Measurements from ENCODE around the gene VPS39.
A peak's percentile ranks its signal among the peaks of the same experiment; 100 is the strongest.
"Not testable (repeated sequence)": the region's sequence is repeated elsewhere in the genome, so short reads cannot be mapped to it uniquely, and the experiment has no call there.

Gene VPS39
- total RNA-seq = 96.3 to 104 reads per million in 2 donors

- peak; percentile 59 to 90 (median 75) for DNase-seq
Measured at GRCh38 chr15:42207674-42208579, at the start of gene VPS39. Gene VPS39 (minus strand): TSS chr15:42208304. CDS start chr15:42208153, 151 bp downstream.

- DNase-seq = no peak
Measured at GRCh38 chr15:42253300-42253699, 45.2 kb upstream of the VPS39 start.

GRCh38 chr15:42240823-42241222 is 32.7 kb upstream of the VPS39 start:
- no peak for DNase-seq

GRCh38 chr15:42239528-42240182 is 31.6 kb upstream of the VPS39 start:
- DNase-seq = no peak

- DNase-seq = no peak
Measured at GRCh38 chr15:42233107-42233506, 25.0 kb upstream of the VPS39 start.

- no peak for DNase-seq
Measured at GRCh38 chr15:42232606-42233005, 24.5 kb upstream of the VPS39 start.

- DNase-seq = no peak
Measured at GRCh38 chr15:42231088-42231487, 23.0 kb upstream of the VPS39 start.

GRCh38 chr15:42228981-42229380 is 20.9 kb upstream of the VPS39 start:
- not testable (repeated sequence) for DNase-seq

- no peak for DNase-seq
Measured at GRCh38 chr15:42228036-42228435, 19.9 kb upstream of the VPS39 start.

GRCh38 chr15:42226648-42227047 is 18.5 kb upstream of the VPS39 start:
- DNase-seq = no peak

GRCh38 chr15:42220216-42220615 is 12.1 kb upstream of the VPS39 start:
- DNase-seq = no peak

- no peak for DNase-seq
Measured at GRCh38 chr15:42218953-42219592, 11.0 kb upstream of the VPS39 start.

- DNase-seq = no peak
Measured at GRCh38 chr15:42217568-42217967, 9.5 kb upstream of the VPS39 start.

- peak in 1 of 5 experiments; percentile 6 for DNase-seq
Measured at GRCh38 chr15:42215913-42216829, 8.1 kb upstream of the VPS39 start.

GRCh38 chr15:42214600-42214999 is 6.5 kb upstream of the VPS39 start:
- peak in 1 of 5 experiments; percentile 7 for DNase-seq

GRCh38 chr15:42213511-42213910 is 5.4 kb upstream of the VPS39 start:
- DNase-seq = no peak

GRCh38 chr15:42210696-42211095 is 2.6 kb upstream of the VPS39 start:
- no peak for DNase-seq

GRCh38 chr15:42206406-42206805 is 1.7 kb downstream of the VPS39 start:
- no peak for DNase-seq

- DNase-seq = no peak
Measured at GRCh38 chr15:42203891-42204290, 4.2 kb downstream of the VPS39 start.

- no peak for DNase-seq
Measured at GRCh38 chr15:42202653-42203052, 5.5 kb downstream of the VPS39 start.

GRCh38 chr15:42201801-42202200 is 6.3 kb downstream of the VPS39 start:
- DNase-seq = no peak

GRCh38 chr15:42199126-42199525 is 9.0 kb downstream of the VPS39 start:
- no peak for DNase-seq
